CD4-positive, CD25-positive, alpha-beta regulatory T cell (primary cell): ENCODE results near the gene NDST1. TPM values are rescaled to one million over a fixed set of nuclear protein-coding genes. Genes with fewer than 3 reads are reported as not detected.
"Not testable (repeated sequence)": the region's sequence is repeated elsewhere in the genome, so short reads cannot be mapped to it uniquely, and the experiment has no call there.

ENCODE experiments used
- ATAC-seq, 2 donors: fragments of 150-1000 bp; cut with Tn5 transposase; one replicate each; pipeline ENCODE4 v1.10.0; 2021; ENCODE audit warnings: low read depth in 2 of 2, moderate number of reproducible peaks in 2 of 2, moderate library complexity in 1 of 2
- DNase-seq, 3 donors: peaks; one replicate each; pipeline versions ENCODE4 v3.0.0 to v3.0.0-alpha.2; 2012 to 2022; ENCODE audit warnings: mixed read lengths in 1 of 3
- H3K27ac ChIP-seq: one replicate; pipeline ENCODE4 v1.7.0; 2013; ENCODE audit warnings: mild to moderate bottlenecking, low read length; ENCODE audit not compliant: insufficient read depth, poor library complexity, severe bottlenecking
- H3K27me3 ChIP-seq: one replicate; pipeline ENCODE4 v1.7.0; 2013; ENCODE audit warnings: low read length; ENCODE audit not compliant: control insufficient read depth, insufficient read depth
- H3K36me3 ChIP-seq: one replicate; pipeline ENCODE4 v1.7.0; 2013; ENCODE audit warnings: mild to moderate bottlenecking, low read length, moderate library complexity; ENCODE audit not compliant: control insufficient read depth, insufficient read depth
- H3K4me1 ChIP-seq: 2 replicates; pipeline ENCODE4 v1.7.0; 2013; ENCODE audit warnings: mild to moderate bottlenecking, low read length; ENCODE audit not compliant: insufficient read depth, control insufficient read depth, poor library complexity, severe bottlenecking
- H3K4me3 ChIP-seq: one replicate; pipeline ENCODE4 v1.7.0; 2013; ENCODE audit warnings: low read depth, mild to moderate bottlenecking, low read length, moderate library complexity
- H3K9me3 ChIP-seq, 2 experiments: 1 replicate in 1 of 2; 2 replicates in 1 of 2; pipeline ENCODE4 v1.7.0; 2013; ENCODE audit warnings: low read length in 2 of 2, mild to moderate bottlenecking in 1 of 2, moderate library complexity in 1 of 2; ENCODE audit not compliant: control insufficient read depth in 2 of 2
- H3K27ac Mint-ChIP-seq, 3 donors: one replicate each; pipeline ENCODE4 v1.8.0; 2020 to 2022; ENCODE audit warnings: mild to moderate bottlenecking in 3 of 3, mixed read lengths in 3 of 3, moderate library complexity in 2 of 3
- H3K27me3 Mint-ChIP-seq: one replicate; pipeline ENCODE4 v1.8.0; 2022; ENCODE audit warnings: mild to moderate bottlenecking, mixed read lengths
- H3K36me3 Mint-ChIP-seq: one replicate; pipeline ENCODE4 v1.8.0; 2020; ENCODE audit warnings: mixed read lengths
- H3K4me1 Mint-ChIP-seq, 4 donors: one replicate each; pipeline ENCODE4 v1.8.0; 2020 to 2022; ENCODE audit warnings: mixed read lengths in 4 of 4, mild to moderate bottlenecking in 1 of 4
- H3K4me3 Mint-ChIP-seq, 4 donors: one replicate each; pipeline ENCODE4 v1.8.0; 2020 to 2022; ENCODE audit warnings: mild to moderate bottlenecking in 4 of 4, mixed read lengths in 4 of 4, moderate library complexity in 3 of 4
- H3K9me3 Mint-ChIP-seq, 7 donors: one replicate each; pipeline ENCODE4 v1.8.0; 2020 to 2022; ENCODE audit warnings: mixed read lengths in 7 of 7, mild to moderate bottlenecking in 3 of 7, moderate library complexity in 2 of 7
- polyA plus RNA-seq, 4 donors: library from polyadenylated mRNA; unstranded; fragments of 300-500 nt; fragmentation: Illumina TruSeq; gene quantifications; one replicate each; pipeline ENCODE4 v1.2.3, GENCODE V29; 2021
- total RNA-seq: library from RNA; stranded (reverse); gene quantifications from one replicate; pipeline ENCODE4 v1.2.3, GENCODE V29; 2022

NDST1 gene
- total and polyA plus RNA-seq, 5 donors from 2014 or later, result 2.4 TPM; not detected in 4

GRCh38 chr5:150518712-150519559, 11.0 kb downstream of the NDST1 start:
- not testable (repeated sequence) for H3K27me3 Mint-ChIP-seq, DNase-seq, H3K27me3 ChIP-seq, ATAC-seq, H3K4me1 Mint-ChIP-seq, H3K4me3 Mint-ChIP-seq, H3K36me3 ChIP-seq, H3K9me3 Mint-ChIP-seq, H3K27ac ChIP-seq, H3K4me3 ChIP-seq, H3K27ac Mint-ChIP-seq, H3K4me1 ChIP-seq, H3K9me3 ChIP-seq, H3K36me3 Mint-ChIP-seq

- no peaks in the 10 kb centered on the region for H3K36me3 ChIP-seq
- DNase-seq (no peak), ATAC-seq (no peak)
- Mint-ChIP-seq H3K27me3 (peaks cover 5% of the 10 kb centered on the region), H3K9me3 (peaks cover 0 to 2% (median 0%) of the 10 kb centered on the region in 7 donors), H3K4me3 (no peak overlapping the region), H3K36me3 (no peaks in the 10 kb centered on the region), H3K4me1 (no peaks in the 10 kb centered on the region), H3K27ac (no peak overlapping the region)
- H3K4me3 ChIP-seq, result no peak overlapping the region
- H3K9me3 ChIP-seq, result no peaks in the 10 kb centered on the region
- no peak overlapping the region for H3K27ac ChIP-seq
- no peaks in the 10 kb centered on the region for H3K27me3 ChIP-seq
- H3K4me1 ChIP-seq, result no peaks in the 10 kb centered on the region
Observed at GRCh38 chr5:150519560-150519945, 11.6 kb downstream of the NDST1 start.

DNA sequence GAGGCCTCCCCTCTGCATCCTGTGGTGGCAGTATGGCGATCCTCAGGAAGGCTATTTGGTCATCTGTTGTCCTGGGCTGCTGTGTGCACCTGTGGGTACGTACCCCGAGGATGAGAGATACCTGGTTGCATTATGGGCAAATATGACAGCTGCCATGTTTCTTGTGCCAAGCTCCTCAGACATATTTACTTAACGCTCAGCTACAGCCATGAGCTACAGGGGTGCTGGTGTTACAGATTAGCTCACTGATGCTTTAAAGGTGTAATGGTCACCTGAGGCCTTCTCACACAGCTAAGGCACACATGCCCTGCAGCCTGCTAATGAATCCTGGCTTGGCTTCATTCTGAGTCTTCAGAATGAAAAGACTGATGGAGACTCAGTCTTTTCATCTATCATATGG, 12.0 kb downstream of the NDST1 start:
- H3K9me3 Mint-ChIP-seq, result no peaks in the 10 kb centered on the region
- H3K4me3 ChIP-seq, result no peak overlapping the region
- DNase-seq (no peak), ATAC-seq (no peak)
- H3K27ac ChIP-seq, result no peak overlapping the region
- H3K27me3 Mint-ChIP-seq, result peaks cover 5% of the 10 kb centered on the region
- no peaks in the 10 kb centered on the region for H3K36me3 ChIP-seq
- H3K36me3 Mint-ChIP-seq, result no peaks in the 10 kb centered on the region
- no peaks in the 10 kb centered on the region for H3K4me1 ChIP-seq
- no peaks in the 10 kb centered on the region for H3K27me3 ChIP-seq
- no peak overlapping the region for H3K4me3 Mint-ChIP-seq
- H3K27ac Mint-ChIP-seq, result no peak overlapping the region
- no peaks in the 10 kb centered on the region for H3K9me3 ChIP-seq
- H3K4me1 Mint-ChIP-seq, result no peaks in the 10 kb centered on the region

- no peak overlapping the region for H3K27ac ChIP-seq
- Mint-ChIP-seq H3K4me1 (no peaks in the 10 kb centered on the region), H3K27ac (no peak overlapping the region), H3K36me3 (no peaks in the 10 kb centered on the region), H3K4me3 (no peak overlapping the region), H3K27me3 (no peaks in the 10 kb centered on the region), H3K9me3 (no peaks in the 10 kb centered on the region)
- no peak for DNase-seq
- H3K27me3 ChIP-seq, result no peaks in the 10 kb centered on the region
- H3K36me3 ChIP-seq, result no peaks in the 10 kb centered on the region
- H3K4me1 ChIP-seq, result no peaks in the 10 kb centered on the region
- ATAC-seq, result no peak
- H3K4me3 ChIP-seq, result no peak overlapping the region
- no peaks in the 10 kb centered on the region for H3K9me3 ChIP-seq
Observed at GRCh38 chr5:150520747-150521521, 13.0 kb downstream of the NDST1 start.

DNA sequence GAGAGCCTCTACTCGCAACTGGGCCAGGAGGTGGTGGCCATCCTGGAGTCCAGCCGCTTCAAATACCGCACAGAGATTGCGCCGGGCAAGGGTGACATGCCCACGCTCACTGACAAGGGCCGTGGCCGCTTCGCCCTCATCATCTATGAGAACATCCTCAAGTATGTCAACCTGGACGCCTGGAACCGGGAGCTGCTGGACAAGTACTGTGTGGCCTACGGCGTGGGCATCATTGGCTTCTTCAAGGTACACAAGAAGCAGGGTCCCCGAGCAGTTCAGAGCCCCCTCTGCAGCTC, 13.5 kb downstream of the NDST1 start:
- Mint-ChIP-seq H3K9me3 (no peaks in the 10 kb centered on the region), H3K4me3 (no peak overlapping the region), H3K27me3 (no peaks in the 10 kb centered on the region), H3K4me1 (no peaks in the 10 kb centered on the region), H3K36me3 (no peaks in the 10 kb centered on the region), H3K27ac (no peak overlapping the region)
- no peaks in the 10 kb centered on the region for H3K36me3 ChIP-seq
- no peak overlapping the region for H3K27ac ChIP-seq
- H3K9me3 ChIP-seq, result no peaks in the 10 kb centered on the region
- no peak for DNase-seq
- no peak for ATAC-seq
- no peaks in the 10 kb centered on the region for H3K4me1 ChIP-seq
- no peaks in the 10 kb centered on the region for H3K27me3 ChIP-seq
- H3K4me3 ChIP-seq, result no peak overlapping the region

DNA sequence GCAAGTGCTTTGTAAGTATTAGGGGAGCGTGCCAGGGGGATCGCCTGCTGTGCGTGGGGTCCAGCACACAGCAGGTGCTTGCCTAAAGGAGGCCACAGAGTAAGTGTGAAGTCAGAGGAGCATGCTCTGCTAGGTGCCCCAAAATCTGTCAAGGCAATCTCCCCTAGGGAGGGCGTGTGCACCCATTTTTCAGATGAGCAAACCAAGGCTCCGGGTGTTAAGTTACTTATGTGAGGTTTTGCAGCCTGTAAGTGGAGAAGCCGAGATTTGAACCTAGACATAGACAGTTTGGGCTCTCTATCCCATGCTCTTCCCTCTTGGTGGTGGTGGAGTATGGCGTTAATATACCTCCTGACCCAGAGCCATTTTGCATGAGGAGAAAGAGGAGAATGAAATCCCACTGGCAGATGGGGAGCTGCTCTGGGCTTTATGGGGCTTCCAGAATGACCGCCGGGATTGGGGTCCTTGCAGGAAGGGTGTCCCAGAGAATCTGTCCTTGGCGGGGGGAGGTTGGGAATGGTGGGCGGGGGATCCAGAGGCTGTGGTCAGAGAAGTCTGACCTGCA, 14.1 kb downstream of the NDST1 start:
- Mint-ChIP-seq H3K4me3 (no peak overlapping the region), H3K27me3 (no peaks in the 10 kb centered on the region), H3K4me1 (no peaks in the 10 kb centered on the region), H3K9me3 (no peaks in the 10 kb centered on the region), H3K27ac (no peak overlapping the region), H3K36me3 (no peaks in the 10 kb centered on the region)
- no peaks in the 10 kb centered on the region for H3K9me3 ChIP-seq
- H3K27me3 ChIP-seq, result no peaks in the 10 kb centered on the region
- DNase-seq (no peak), ATAC-seq (no peak)
- no peaks in the 10 kb centered on the region for H3K4me1 ChIP-seq
- H3K36me3 ChIP-seq, result no peaks in the 10 kb centered on the region
- no peak overlapping the region for H3K27ac ChIP-seq
- H3K4me3 ChIP-seq, result no peak overlapping the region

GRCh38 chr5:150522504-150523414, 14.8 kb downstream of the NDST1 start:
- H3K36me3 Mint-ChIP-seq, result no peaks in the 10 kb centered on the region
- Histone ChIP-seq H3K27ac (no peak overlapping the region), H3K4me1 (no peaks in the 10 kb centered on the region), H3K27me3 (no peaks in the 10 kb centered on the region), H3K9me3 (no peaks in the 10 kb centered on the region), H3K36me3 (no peaks in the 10 kb centered on the region), H3K4me3 (no peak overlapping the region)
- H3K9me3 Mint-ChIP-seq, result no peaks in the 10 kb centered on the region
- H3K27me3 Mint-ChIP-seq, result no peaks in the 10 kb centered on the region
- ATAC-seq (no peak), DNase-seq (no peak)
- H3K4me3 Mint-ChIP-seq, result no peak overlapping the region
- no peak overlapping the region for H3K27ac Mint-ChIP-seq
- no peaks in the 10 kb centered on the region for H3K4me1 Mint-ChIP-seq
